GM12874 (cell line): Measurements from ENCODE around the gene PPEF2.

Experiments
- CTCF ChIP-seq: IDR thresholded peaks from 2 replicates; pipeline ENCODE4 v1.5.1; 2011; ENCODE audit warnings: low read depth, mild to moderate bottlenecking, control low read depth, low read length, moderate library complexity; ENCODE audit not compliant: insufficient read depth

The PPEF2 gene

GRCh38 chr4:75830906-75831305, 71.3 kb downstream of the PPEF2 start:
- TF ChIP-seq CTCF = no peak

- TF ChIP-seq CTCF = no peak
Measured at GRCh38 chr4:75823812-75824211, 78.4 kb downstream of the PPEF2 start.

GRCh38 chr4:75822416-75822815, 79.8 kb downstream of the PPEF2 start:
- no peak for TF ChIP-seq CTCF

GRCh38 chr4:75821966-75822365, 80.3 kb downstream of the PPEF2 start:
- no peak for TF ChIP-seq CTCF

- TF ChIP-seq CTCF = no peak
Measured at GRCh38 chr4:75821216-75821615, 81.0 kb downstream of the PPEF2 start.

- no peak for TF ChIP-seq CTCF
Measured at GRCh38 chr4:75820676-75821075, 81.6 kb downstream of the PPEF2 start.

- no peak for TF ChIP-seq CTCF
Measured at GRCh38 chr4:75820197-75820596, 82.1 kb downstream of the PPEF2 start.

- TF ChIP-seq CTCF = no peak
Measured at GRCh38 chr4:75819121-75819520, 83.1 kb downstream of the PPEF2 start.
